HEK293 (cell line): ENCODE data around the gene POLDIP2.

Experiments used
- CTCF ChIP-seq: fragments of 450-650 bp; formaldehyde crosslinking; IDR thresholded peaks from 2 replicates; pipeline ENCODE4 v1.5.1; 2016; ENCODE audit warnings: missing biosample characterization, missing genetic modification characterization
- KLF1 ChIP-seq: fragments of 450-650 bp; formaldehyde crosslinking; IDR thresholded peaks from 2 replicates; pipeline ENCODE4 v1.5.1; 2016; ENCODE audit warnings: missing biosample characterization, missing genetic modification characterization
- REST ChIP-seq: fragments of 450-650 bp; formaldehyde crosslinking; IDR thresholded peaks from 2 replicates; pipeline ENCODE4 v1.5.1; 2016; ENCODE audit warnings: missing biosample characterization, missing genetic modification characterization
- ZBTB20 ChIP-seq: fragments of 450-650 bp; formaldehyde crosslinking; IDR thresholded peaks from 2 replicates; pipeline ENCODE4 v1.5.1; 2016; ENCODE audit warnings: missing biosample characterization, missing genetic modification characterization
- ZFP41 ChIP-seq: fragments of 450-650 bp; formaldehyde crosslinking; IDR thresholded peaks from 2 replicates; pipeline ENCODE4 v1.5.1; 2016; ENCODE audit warnings: missing biosample characterization, missing genetic modification characterization, borderline replicate concordance
- ZNF112 ChIP-seq: fragments of 450-650 bp; formaldehyde crosslinking; IDR thresholded peaks from 2 replicates; pipeline ENCODE4 v1.5.0; 2017; ENCODE audit warnings: missing biosample characterization, missing genetic modification characterization
- ZNF169 ChIP-seq: fragments of 450-650 bp; formaldehyde crosslinking; IDR thresholded peaks from 2 replicates; pipeline ENCODE4 v1.5.1; 2016; ENCODE audit warnings: missing biosample characterization, missing genetic modification characterization
- ZNF18 ChIP-seq: fragments of 450-650 bp; formaldehyde crosslinking; IDR thresholded peaks from 2 replicates; pipeline ENCODE4 v1.5.1; 2016; ENCODE audit warnings: missing biosample characterization, missing genetic modification characterization
- ZNF248 ChIP-seq: fragments of 450-650 bp; formaldehyde crosslinking; IDR thresholded peaks from 2 replicates; pipeline ENCODE4 v1.5.1; 2017; ENCODE audit warnings: missing biosample characterization, missing genetic modification characterization
- ZNF521 ChIP-seq: fragments of 450-650 bp; formaldehyde crosslinking; IDR thresholded peaks from 2 replicates; pipeline ENCODE4 v1.5.1; 2017; ENCODE audit warnings: missing biosample characterization, mild to moderate bottlenecking, missing genetic modification characterization
- ZNF580 ChIP-seq: fragments of 450-650 bp; formaldehyde crosslinking; IDR thresholded peaks from 2 replicates; pipeline ENCODE4 v1.5.1; 2016; ENCODE audit warnings: missing biosample characterization, missing genetic modification characterization
- ZNF596 ChIP-seq: fragments of 450-650 bp; IDR thresholded peaks from 2 replicates; pipeline ENCODE4 v1.5.0; 2018; ENCODE audit warnings: missing biosample characterization, mild to moderate bottlenecking, missing genetic modification characterization, moderate library complexity

GRCh38 chr17:28406473-28406814 lies 49.1 kb upstream of the POLDIP2 start:
- TF ChIP-seq REST (no peak), ZFP41 (tag by site-specific recombination) (no peak), ZNF596 (no peak), KLF1 (tag by site-specific recombination) (no peak; the same call in 1 of the 2 replicates), ZNF169 (tag by site-specific recombination) (no peak), ZNF521 (tag by site-specific recombination) (no peak), ZNF18 (tag by site-specific recombination) (no peak), ZNF248 (tag by site-specific recombination) (no peak), ZNF580 (tag by site-specific recombination) (no peak), ZNF112 (tag by site-specific recombination) (no peak), CTCF (tag by site-specific recombination) (no peak), ZBTB20 (no peak)
